ENCODE measurements around the gene MS4A2. TPM values are rescaled to one million over a fixed set of nuclear protein-coding genes. Genes with fewer than 3 reads are reported as not detected.

Gene MS4A2
- not detected in 2 replicates for total RNA-seq

DNA sequence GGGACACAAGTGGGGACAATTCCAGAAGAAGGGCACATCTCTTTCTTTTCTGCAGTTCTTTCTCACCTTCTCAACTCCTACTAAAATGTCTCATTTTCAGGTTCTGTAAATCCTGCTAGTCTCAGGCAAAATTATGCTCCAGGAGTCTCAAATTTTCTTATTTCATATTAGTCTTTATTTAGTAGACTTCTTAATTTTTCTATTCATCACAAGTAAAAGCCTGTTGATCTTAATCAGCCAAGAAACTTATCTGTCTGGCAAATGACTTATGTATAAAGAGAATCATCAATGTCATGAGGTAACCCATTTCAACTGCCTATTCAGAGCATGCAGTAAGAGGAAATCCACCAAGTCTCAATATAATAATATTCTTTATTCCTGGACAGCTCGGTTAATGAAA, at the start of gene MS4A2:
MS4A2 (plus strand) TSS at position 301 of the 400 bp plus-strand sequence. CDS start 102 bp downstream, outside the sequence.

DNA sequence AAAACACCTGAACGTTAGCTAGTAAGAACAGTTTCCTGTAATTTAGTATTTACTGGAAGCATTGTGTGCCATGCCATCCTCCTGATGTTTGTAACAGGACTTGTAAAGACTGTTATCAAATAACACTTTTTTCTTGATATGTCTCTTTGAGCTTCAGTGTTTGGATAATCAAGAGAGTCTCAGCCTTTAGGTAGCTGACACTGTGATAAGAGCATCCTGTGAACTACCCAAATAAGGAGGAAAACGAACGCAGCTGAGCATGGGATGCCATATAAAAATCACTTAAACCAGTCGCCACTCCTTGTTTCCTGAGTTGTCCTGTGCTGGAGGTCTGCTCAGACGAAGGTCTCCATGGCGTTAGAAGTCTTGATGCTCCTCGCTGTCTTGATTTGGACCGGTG, 48.4 kb upstream of the MS4A2 start, which contains the start of gene OOSP2:
OOSP2 (plus strand) TSS at position 301 of the 400 bp plus-strand sequence; CDS start at position 352, 51 bp downstream.

DNA sequence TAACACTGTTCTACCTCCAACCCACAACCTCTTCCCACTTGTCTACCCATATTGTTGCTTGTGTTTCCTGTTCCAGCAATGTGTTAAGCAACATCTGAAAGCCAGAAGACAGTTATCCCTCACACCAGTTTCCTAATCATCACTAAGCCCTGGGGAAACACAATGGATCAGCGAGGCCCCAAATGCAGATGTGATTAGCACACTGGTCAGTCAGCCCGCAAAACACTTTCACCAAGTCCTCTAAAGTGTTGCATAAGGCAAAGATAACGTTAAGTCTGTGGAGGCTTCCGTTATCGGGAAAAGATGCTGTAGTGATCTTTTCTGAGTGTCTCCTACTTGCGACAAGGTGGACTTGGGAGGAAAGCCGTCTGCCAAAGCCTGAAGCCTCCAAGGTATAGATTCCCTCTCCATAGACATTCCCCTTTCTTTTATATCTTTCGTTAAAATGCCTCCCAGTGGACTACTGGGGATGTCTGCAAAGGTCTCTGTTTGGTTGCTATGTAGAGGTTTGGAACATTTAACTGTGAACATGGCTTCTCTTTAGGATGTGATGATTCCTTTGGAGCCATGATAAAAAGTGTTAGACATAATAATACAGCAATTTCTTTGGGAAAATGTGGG, 32.0 kb upstream of the MS4A2 start, which contains the start of gene MS4A3:
MS4A3 (plus strand) TSS at position 317 of the 621 bp plus-strand sequence. CDS start 4,496 bp downstream, outside the sequence.

Other genes with a start within 250 kb of the MS4A2 start
- gene CBLIF, start 243.2 kb upstream of the MS4A2 start, total RNA-seq = not detected in 2 replicates
- gene TCN1, start 222.2 kb upstream of the MS4A2 start, total RNA-seq = not detected in 2 replicates
- gene OOSP3, start 209.9 kb upstream of the MS4A2 start, total RNA-seq = not detected in 2 replicates
- not detected in 2 replicates for gene OOSP1, start 150.2 kb upstream of the MS4A2 start, total RNA-seq
- not detected in 2 replicates for gene OOSP4A, start 124.6 kb upstream of the MS4A2 start, total RNA-seq
- not detected in 2 replicates for gene OOSP4B, start 71.5 kb upstream of the MS4A2 start, total RNA-seq
- not detected in 2 replicates for gene OOSP2, start 48.3 kb upstream of the MS4A2 start, total RNA-seq
- not detected in 2 replicates for gene MS4A3, start 32.0 kb upstream of the MS4A2 start, total RNA-seq
- gene MS4A6A, start 94.4 kb downstream of the MS4A2 start, total RNA-seq = not detected in 2 replicates
- gene MS4A4E, start 154.5 kb downstream of the MS4A2 start, total RNA-seq = not detected in 2 replicates
- gene MS4A4A, start 192.0 kb downstream of the MS4A2 start, total RNA-seq = not detected in 2 replicates
- not detected in 2 replicates for gene MS4A6E, start 238.6 kb downstream of the MS4A2 start, total RNA-seq

Data from hair follicle dermal papilla cell (primary cell).